NK-92 treated with Interleukin-12 subunit alpha and Interleukin-12 subunit beta, amount 100 ng/mL, for 24 hours (cell line): Measurements from ENCODE around the gene RABL6.
"Not testable (repeated sequence)": the region's sequence is repeated elsewhere in the genome, so short reads cannot be mapped to it uniquely, and the experiment has no call there.

ENCODE experiments used
- DNase-seq: peaks from one replicate; lab custom pipeline; 2025; lab: John Stamatoyannopoulos, UW

The RABL6 gene

DNA sequence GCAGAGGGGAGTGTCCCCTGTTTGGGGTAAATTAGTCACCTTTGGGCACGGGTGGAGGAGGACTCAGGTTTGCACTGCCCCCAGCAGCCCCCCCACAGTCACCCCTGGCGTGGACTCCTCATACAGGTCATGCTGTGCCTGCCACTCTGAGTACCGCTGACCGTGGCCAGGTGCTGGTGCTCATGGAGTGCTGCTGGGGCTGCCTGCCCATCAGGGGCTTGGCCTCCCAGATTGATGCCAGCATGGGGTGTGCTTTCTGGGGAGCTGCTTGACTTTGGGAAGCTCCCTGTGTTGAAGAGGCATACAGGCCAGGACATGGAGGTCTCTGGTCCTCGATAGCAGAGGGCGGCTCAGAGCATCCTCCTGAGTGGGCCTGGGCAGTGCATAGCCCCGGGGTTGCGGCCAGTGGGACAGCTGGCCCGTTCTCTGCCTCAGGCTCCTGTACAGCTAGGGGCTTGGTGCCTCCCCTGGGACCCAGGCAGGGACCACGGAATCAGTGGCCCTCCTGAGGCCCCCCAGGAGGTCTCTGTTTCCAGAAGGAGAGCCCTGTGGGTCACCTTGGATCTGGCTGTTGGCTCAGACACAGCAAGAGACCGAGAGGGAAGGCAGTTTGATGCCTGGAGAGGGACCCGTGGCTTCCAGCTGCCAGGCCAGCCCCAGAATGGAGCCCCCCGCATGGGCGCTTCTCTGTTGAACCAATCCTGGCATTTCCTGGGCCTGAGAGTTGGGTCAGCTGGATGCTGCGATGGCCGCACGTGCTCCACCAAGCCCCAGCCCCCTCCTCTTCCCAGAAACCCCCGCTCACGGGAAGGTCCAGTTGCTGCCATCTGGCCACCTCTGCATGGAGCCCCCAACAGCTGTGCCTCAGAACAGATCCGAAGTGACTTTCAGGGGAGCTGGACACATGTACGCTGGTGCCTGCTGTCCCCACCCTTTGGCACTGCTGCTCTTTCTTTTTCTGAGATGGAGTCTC lies 28.5 kb downstream of the RABL6 start:
- DNase-seq, result no peak

DNA sequence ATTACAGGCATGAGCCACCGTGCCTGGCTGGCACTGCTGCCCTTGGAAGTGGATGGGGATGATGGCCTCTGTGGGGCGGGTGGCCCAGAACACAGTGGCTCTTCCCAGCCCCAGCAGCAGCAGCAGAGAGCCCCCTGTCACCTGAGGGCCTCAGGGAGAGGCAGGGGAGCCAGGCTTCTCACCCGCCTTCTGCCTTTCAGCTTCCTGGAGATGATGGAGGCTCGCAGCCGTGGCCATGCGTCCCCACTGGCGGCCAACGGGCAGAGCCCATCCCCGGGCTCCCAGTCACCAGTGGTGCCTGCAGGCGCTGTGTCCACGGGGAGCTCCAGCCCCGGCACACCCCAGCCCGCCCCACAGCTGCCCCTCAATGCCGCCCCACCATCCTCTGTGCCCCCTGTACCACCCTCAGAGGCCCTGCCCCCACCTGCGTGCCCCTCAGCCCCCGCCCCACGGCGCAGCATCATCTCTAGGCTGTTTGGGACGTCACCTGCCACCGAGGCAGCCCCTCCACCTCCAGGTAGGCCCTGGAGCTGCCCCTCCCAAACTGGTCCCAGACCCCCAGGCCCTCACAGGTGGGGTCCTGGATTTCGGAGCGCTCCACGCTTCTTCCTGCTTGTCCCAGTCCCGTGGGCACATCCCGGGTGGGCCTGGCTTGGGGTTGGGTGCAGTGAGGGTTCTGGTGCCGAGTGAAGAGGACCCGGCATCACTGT lies 29.6 kb downstream of the RABL6 start:
- no peak for DNase-seq

DNA sequence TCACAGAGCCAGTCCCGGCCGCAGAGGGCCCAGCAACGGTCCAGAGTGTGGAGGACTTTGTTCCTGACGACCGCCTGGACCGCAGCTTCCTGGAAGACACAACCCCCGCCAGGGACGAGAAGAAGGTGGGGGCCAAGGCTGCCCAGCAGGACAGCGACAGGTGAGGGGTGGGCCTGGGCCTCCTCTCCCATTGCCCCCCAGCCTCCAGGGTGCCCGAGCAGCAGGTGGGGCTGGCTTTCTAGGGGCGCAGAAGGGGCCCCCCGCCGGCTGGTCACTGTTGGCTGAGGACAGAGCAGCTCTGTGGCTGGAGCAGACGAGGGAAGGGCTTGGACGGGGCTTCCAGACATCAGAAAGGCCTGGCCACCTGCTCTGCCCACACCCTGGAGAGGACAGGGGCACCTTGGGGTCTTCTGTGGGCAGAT lies 30.1 kb downstream of the RABL6 start:
- DNase-seq, result not testable (repeated sequence)

DNA sequence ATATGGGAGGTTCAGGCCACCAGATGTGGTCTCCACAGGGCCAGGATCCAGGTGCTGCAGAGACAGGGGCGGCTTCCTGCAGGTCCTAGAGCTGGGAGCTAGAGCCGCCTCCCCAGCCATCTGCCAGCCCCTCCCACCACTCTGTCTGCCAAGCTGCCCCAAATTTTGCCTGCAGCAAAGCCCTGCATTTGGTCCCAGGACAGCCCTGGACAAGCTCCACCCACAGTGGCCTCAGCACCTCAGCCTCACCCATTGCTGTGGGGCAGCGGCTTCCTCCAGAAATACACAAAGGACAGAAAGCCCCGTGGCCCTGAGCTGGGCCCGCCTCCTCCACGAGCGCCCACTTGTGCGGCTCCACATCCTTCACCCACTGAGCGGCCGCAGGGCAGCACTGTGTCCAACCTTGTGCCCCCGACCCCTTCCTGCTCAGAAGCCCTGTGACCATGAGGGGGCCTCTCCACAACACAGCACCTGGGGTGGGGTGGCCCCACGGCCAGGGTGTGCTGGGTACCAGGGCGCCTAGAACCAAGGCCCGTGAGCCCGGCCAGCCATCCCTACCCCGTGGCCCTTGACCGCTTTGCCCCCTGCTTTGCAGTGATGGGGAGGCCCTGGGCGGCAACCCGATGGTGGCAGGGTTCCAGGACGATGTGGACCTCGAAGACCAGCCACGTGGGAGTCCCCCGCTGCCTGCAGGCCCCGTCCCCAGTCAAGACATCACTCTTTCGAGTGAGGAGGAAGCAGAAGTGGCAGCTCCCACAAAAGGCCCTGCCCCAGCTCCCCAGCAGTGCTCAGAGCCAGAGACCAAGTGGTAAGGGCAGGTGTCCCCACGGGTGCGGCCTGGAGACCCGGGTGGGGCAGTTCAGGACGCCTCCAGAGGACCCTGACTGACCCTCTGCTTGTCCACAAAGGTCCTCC lies 30.8 kb downstream of the RABL6 start:
- no peak for DNase-seq

DNA sequence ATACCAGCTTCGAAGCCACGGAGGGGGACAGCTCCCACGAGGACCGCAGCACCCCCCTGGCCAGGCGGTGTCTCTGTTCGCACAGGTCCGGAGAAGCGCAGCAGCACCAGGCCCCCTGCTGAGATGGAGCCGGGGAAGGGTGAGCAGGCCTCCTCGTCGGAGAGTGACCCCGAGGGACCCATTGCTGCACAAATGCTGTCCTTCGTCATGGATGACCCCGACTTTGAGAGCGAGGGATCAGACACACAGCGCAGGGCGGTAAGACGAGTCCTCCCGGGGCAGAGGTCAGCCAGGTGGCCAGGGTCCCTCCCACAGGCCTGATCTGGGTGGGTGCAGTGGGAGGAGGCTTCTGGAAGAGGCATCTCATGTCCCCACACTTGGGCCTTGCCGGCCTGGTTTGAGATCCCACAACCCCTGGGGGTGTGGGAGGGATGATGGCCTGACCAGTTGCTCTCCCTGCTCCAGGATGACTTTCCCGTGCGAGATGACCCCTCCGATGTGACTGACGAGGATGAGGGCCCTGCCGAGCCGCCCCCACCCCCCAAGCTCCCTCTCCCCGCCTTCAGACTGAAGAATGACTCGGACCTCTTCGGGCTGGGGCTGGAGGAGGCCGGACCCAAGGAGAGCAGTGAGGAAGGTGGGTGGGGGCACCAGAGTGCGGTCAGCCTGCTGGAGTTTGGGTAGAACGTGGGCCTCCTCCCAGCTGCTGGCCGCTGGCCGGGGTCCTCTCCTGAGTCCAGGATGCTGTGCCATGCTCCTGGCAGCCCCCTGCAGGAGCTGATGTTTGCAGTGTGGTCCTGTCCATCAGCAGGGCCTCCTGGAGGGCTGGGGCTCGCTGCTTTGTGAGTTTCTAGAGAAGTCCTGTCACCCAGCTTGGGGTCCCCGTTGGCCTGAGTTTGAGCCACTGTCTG lies 31.7 kb downstream of the RABL6 start:
- DNase-seq, result no peak

DNA sequence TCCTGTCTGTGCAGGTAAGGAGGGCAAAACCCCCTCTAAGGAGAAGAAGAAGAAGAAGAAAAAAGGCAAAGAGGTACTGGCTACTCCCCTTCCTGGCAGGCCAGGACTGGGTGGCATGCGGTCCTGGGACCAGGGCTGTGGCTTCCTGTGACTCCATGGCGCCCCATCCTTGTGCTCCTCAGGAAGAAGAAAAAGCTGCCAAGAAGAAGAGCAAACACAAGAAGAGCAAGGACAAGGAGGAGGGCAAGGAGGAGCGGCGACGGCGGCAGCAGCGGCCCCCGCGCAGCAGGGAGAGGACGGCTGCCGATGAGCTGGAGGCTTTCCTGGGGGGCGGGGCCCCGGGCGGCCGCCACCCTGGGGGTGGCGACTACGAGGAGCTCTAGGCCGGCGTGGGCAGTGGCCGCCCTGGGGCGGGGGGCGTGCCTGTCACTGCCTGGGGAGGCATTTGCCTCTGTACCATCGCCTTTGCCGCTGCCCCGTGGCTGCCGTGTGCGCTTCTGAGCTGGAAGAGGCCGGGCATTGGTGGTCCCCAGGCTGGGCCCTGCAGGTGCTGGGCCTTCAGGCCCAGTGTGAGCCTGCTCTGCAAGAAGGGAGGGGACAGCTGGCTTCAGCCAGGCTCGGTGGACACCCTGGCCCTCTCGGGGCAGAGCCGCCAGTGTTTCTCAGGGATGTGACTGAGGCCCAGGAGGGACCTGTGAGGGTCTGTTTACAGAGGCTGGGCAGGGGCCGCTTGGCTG lies 32.6 kb downstream of the RABL6 start:
- DNase-seq, result no peak

DNA sequence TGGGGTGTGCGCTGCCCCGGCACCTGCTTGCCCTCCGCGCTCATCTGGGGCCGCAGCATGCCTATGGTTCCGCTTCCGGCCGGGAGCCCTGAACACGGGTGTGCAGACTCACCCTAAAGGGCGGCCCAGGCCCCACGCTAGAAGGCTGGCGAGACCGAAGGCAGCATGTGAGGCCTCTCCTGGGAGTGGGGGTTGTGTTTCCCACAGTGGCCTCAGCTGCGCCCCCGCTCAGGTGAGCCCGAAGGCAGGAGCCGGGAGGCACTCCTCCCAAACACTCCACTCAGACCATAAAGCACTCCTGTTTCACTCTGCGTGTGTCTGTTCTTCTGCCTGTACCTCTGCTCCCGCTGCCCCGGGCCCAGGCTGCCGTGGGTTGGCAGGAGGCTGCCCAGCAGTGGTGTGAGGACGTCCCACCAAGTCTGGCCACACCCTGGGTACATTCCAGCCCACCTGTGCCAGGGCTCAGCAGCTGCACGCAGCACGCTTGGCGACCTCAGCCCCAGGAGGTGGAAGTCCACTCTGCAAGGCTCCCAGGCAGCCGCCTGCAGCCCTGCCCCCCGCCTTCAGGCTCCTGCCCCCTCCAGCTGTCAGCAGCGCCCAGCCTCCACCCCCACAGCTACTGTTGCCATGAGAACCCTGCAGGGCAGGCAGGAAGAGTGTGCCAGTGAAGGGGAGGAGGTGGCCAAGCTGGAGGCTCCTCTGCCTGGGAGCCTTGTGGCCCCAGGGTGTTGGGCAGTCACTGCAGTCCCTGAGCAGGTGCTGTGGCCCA lies 33.3 kb downstream of the RABL6 start:
- no peak for DNase-seq

DNA sequence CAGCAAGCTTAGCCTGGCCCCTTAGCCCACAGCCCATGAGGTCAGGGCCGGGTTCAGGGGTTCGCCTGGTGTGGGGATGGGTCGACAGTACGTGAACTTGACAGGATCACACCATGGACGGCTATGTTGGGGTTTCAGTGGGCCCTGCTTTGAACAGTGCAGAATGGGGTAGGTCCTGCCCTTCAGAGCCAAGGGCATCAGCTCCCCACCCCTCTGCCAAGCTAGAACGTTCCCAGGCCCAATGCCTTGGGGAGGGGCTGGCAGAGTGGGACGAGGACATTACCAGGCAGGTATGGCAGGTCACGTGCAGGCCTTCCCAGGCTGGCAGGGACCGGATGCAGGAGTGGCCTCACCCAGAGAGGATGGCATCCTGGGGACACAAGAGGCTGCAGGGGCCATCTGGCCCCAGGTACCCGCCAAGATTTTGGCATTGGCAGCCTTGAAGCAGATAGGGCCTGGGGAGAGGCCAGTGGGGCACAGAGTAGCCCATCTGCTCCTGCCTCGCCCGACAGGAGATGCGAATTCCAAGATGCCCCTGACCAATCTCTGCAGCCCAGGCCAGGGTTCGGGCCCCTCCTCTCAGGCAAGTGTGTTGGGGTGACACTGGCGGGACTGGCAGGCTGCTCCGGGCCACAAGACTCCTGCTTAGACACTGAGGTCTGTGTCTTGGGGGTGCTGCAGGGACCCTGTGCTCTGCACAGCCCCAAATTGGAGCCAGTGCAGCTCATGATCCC lies 34.1 kb downstream of the RABL6 start:
- DNase-seq, result not testable (repeated sequence)

DNA sequence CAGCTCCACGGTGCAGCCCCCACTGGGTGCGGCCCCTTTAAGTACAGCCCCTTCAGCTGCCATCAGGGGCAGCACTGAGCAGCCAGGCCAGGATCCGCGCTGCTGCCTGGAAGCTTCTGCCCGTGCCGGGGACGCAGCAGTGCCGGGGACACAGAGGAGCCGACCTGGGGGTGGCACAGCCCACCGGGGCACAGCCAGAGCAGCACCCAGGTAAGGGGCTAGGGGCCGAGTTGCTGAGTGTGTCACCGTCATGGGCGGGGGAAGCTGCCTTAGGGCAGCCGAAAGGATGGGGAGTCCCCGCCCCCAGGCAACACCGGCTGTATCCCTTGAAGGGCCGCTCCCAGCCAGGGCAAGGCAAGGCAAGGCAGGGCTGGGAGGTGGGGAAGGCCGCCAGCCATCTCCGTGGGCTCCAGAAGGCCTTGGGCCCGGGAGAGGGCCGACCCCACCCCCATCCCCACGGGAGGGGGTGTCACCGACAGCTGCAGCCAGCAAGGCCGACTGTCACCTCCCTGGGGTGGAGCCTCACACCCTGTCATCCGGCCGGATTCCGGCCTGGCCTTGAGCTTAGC lies 34.7 kb downstream of the RABL6 start, which contains the start of gene AJM1:
Gene AJM1, plus strand, starts transcription at position 99 of the 569 bp plus-strand sequence. CDS start 1,937 bp downstream, outside the sequence.
- peak; percentile 25 for DNase-seq

DNA sequence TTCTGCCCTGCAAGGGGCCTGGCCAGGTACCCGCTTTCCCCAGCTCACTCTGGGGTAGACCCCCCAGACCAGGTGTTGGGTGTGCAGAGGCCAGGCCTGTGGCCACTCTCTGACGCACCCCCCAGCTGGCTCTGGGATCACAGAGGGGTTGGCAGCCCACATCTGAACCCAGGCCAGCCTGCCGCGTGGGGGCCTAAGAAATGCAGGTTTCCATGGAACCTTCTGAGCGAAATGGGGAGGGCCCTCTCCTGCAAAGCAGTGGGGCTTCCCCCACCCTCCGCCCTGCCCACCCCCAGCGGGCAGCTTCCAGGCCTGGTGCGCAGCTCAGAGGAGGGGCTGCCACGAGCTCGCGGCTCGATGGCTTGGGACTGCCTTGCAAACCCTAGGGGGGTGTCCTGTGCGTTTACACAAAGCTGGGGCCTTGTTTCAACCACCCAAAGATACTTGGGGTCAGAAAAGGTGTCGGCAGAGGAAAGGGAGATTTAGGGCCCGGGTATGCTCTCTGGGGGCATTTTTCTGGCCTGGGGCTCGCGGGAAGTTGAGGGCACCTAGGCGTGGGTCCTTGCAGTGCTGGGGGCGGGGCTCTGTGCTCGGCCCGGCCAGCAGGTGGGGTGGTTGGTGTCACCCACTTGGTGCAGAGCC lies 35.5 kb downstream of the RABL6 start:
- not testable (repeated sequence) for DNase-seq

DNA sequence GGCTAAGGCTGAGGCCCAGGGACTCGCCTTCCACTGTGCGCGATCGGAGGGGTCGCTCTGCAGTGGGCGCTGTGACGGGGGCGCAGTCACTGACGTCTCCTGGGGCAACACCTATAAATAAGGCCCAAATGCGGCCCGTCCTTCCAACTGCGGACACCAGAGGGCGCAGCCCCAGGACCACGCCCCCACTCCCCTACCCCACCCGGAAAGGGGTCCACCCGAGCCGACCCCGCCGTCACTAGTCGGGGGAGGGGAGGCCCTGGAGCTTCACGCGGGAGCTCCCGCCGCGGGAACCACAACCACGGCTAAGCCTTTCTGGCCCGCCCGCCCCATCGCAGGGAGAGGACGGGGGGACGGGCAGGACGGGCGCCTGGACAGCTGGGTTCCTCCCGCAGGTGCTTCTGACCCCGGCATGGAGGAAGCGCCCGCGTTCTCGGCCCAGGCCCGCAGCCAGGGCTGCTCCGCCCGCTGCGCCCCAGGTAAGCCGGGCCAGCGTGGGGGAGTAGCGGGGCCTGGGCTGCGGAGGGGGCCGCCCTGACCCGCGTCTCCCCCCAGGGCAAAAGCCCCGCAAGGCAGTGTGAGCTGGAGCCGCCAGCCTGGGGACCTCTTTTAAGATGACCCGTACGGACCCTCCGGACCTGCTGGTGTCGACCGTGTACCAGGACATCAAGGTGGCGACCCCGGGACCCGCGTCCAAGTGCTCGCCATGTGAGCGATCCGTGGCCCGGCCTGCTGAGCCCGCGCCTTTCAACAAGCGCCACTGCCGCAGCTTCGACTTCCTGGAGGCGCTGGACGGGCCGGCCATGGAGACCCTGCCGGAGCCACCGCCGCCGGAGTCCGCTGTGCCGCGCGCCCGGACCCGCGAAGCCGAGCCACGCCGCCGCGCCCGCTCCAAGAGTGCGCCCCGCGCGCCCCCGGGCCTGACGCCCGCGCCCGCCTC lies 36.3 kb downstream of the RABL6 start:
- DNase-seq, result not testable (repeated sequence)

DNA sequence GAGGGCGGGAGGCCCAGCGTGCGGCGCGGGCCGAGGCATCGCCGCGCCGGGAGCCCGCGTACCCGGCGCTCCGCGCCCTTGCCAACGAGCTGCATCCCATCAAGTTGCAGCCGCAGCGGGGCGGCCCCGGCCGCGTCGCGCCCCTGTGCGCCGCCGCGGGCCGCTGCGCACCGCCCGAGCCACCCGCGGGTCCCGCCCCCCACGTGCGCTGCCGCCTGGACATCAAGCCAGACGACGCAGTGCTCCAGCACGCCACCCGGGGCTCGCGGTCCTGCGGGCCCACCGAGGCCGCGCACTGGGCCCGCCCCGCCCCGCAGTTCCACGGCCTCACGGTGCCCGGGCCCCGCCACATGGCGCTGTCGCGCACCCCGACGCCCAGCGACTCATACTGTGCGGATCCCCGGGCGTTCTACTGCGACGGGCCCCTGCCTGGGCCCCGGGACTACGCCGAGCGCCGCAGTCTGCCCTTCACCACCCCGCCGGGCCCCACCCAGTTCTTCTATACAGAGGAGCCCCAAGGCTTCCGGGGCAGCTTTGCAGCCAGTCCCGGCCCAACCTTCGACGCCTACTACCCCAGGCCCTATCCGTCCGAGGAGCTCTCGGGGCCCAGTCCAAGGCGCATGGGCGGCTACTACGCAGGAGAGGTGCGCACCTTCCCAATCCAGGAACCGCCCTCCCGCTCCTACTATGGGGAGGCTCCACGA lies 37.2 kb downstream of the RABL6 start:
- DNase-seq, result no peak

DNA sequence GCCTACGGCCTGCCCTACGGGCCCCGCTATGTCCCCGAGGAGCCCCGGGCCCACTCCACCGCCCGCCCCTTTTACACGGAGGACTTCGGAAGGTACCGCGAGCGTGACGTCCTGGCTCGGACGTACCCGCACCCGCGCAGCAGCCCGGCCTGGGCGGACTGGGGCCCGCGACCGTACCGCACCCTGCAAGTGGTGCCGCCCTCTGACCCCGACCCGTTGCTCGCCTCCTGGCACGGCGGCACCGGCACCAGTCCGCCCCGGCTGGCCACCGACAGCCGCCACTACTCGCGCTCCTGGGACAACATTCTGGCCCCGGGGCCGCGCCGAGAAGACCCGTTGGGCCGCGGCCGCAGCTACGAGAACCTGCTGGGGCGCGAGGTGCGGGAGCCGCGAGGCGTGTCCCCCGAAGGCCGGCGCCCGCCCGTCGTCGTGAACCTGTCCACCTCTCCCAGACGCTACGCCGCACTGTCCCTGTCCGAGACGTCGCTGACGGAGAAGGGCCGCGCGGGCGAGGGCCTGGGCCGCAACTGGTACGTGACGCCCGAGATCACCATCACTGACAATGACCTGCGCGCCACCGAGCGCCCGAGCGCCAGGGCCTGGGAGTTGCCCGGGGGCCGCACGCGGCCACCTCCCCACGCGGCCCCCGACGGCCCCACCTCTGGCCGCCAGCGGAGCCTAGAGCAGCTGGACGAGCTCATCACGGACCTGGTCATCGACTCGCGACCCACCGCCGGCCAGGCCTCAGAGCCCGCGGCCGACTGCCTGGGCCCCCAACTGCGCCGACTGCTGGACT lies 37.9 kb downstream of the RABL6 start:
- no peak for DNase-seq

DNA sequence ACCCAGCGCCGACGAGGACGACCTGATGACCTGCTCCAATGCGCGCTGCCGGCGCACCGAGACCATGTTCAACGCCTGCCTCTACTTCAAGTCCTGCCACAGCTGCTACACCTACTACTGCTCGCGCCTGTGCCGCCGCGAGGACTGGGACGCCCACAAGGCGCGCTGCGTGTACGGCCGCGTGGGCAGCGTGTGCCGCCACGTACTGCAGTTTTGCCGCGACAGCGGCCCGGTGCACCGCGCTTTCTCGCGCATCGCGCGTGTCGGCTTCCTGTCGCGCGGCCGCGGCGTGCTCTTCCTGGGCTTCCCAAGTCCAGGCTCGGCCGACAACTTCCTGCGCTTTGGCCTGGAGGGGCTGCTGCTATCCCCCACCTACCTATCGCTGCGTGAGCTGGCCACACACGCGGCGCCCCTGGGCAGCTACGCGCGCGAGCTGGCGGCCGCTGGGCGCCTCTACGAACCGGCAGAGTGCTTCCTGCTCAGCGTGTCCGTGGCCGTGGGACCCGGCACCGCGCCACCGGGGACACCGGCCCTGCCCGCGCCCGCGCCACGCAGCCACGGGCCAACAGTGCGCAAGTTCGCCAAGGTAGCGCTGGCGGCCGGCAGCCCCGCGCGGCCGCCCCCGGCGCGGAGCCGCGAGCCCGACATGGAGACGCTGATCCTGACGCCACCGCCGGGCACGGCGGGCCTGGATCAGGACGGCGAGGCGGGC lies 38.8 kb downstream of the RABL6 start:
- DNase-seq, result no peak
